GM19025 (cell line): Measurements from ENCODE around the gene BBS2.
"Not testable (repeated sequence)": the region's sequence is repeated elsewhere in the genome, so short reads cannot be mapped to it uniquely, and the experiment has no call there.

Source experiments
- ATAC-seq: cut with Tn5 transposase; IDR thresholded peaks from one replicate; pipeline ENCODE4 v1.9.1; 2021; ENCODE audit warnings: mild to moderate bottlenecking, low read depth, moderate library complexity; ENCODE audit not compliant: unreplicated experiment

Gene BBS2

DNA sequence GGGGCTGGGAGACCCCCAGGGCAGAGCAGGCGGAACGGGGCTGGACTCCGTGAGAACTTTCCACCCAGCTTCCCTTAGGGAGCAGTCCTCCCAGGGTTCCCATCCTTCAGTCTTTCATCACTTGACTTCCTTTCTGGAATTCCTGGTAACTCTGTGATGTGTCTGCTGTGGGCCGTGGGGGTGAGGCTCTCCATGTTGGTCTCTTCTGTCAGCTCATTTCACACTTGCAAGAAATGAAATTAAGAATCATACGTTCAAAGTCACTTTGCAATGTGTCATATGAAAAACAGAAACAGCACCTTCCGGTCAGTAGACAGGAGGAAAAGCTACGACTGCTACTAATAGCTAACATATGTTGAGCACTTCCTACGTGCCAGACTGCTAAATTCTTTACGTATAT, 5.4 kb upstream of the BBS2 start:
- no peak for ATAC-seq

DNA sequence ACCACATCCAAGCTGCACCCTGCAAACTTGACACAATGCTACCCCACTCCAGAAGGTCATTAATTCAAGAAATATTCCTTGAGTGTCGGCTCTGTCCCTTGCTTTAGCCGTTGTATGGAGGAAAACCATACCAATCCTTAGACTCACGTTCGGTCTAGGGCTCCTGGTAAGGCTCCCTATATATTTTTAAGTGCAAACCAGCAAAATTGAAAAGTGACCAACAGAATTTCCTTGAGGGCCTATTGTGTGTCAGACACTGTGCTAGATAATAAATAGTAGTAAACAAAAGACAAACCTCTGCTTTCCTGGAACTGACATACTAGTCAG, 390 bp upstream of the BBS2 start:
- no peak for ATAC-seq

DNA sequence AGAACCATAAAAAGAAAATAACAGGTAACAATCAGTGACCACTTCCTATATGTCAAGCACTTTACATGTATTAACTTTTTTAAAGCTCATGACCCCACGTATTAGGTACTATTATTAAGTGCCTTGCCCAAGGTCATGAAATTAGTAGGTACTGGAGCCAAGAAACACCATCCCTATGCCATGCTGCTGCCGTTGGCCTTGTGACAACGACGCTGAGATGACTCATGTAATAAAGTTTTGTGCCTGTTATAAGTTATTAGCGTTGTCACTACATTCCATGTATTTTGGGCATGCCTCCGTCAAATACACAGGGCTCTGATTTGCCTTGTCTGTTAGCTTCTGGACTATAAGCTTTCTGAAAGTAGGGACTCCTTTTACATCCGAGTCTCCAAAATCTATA, 1.4 kb downstream of the BBS2 start:
- ATAC-seq: no peak

DNA sequence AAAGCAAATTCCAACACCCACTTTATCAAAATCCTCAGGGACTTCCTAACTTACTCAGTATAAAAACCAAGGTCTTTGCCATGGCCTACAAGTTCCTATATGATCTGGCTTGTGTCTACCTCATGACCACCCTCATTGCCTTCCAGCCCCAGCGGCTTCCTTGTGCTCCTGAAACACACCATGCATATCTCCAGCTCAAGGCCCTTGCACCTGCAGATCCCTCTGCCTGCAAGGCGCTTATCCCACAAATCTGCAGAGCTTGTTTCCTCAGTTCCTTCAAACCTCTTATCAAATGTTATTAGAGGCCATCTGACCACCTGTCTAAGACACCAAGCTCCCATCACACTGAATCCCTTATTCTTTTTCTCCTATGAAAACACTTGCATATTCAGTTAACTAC, 2.6 kb downstream of the BBS2 start:
- ATAC-seq: no peak

DNA sequence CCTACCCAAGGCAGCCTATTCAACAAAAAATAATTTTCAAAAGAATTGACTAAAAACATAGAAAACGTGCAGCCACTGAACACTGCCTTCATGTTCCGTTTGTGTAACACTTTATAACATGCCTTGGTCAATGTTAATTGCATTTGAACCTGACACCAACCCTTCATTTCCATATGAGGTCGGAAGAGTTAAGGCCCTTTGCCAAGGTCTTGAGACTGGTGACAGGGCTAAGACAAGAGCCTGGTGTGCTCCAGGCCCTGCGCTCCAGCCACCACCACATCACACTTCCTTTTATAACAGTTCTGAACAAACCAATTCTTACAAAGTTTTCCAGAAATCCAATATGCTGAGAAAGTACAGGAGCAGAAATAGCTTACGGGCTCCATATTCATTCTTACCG, 4.2 kb downstream of the BBS2 start:
- no peak for ATAC-seq

DNA sequence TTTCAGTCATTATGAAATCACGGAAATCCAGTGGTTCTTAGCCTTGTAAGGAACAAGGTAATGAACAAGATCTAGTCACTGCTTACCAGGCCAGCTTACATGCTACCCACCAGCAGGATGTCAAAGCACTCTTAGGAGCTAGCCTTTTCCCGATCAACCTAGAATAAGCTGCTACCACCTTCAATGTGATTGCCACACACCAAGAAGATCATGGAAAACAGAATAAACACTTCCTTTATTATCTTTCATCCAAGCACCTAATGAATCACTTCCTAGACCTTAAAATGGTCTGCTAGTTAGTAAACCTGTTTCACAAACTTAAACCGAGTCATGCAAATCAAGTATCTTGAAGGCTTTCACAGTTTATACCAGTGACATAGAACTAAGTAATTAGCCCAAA, 5.0 kb downstream of the BBS2 start:
- ATAC-seq: no peak

DNA sequence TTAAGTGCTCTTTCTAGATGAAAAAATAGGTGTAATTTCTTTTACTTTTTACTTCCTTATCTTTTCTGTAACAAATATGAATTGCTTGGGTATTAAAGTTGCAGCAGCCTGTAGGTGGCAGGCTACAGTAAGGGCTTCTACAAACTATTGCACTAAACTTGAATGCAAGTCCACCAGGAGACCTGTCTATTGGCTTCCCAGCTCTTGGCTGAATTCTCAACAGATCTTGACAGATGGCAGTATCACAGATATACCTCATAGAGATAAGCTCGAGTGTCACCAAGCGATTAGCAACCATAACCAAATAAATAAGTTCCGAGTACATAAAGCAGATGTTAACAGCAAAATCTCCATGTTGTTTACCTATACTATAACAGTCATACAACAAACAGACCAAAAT, 5.9 kb downstream of the BBS2 start:
- ATAC-seq: no peak

DNA sequence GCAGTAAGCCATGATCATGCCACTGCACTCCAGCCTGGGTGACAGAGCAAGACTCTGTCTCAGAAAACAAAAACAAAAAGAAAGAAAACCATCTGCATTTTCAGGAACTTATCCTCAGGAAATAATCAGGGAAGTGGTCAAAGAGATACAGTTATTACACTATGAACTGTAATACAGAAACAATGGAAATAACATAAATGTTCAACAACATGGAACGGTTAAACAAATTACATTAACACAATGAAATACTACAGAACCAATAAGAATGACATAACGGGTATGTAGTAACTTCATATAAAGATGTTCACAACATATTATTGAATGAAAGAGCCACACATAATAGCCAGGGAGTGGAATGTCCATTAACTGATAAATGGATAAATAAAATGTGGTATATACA, 6.7 kb downstream of the BBS2 start:
- no peak for ATAC-seq

DNA sequence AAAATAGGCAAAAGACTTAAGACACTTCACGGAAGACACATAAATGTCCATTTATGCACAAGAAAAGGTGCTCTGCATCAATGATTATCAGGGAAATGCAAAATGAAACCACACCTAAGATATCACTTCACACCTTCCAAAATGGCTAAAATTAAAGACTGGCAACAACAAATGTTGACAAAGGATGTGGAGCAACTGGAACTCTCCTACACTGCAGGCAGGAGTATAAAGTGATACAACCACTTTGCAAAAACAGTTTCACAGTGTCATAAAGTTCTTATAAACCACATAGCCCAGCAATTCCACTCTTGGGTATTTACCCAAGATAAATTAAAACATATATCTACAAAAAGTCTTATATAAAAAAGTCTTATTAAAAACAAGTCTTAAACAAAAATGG, 7.8 kb downstream of the BBS2 start:
- no peak for ATAC-seq

DNA sequence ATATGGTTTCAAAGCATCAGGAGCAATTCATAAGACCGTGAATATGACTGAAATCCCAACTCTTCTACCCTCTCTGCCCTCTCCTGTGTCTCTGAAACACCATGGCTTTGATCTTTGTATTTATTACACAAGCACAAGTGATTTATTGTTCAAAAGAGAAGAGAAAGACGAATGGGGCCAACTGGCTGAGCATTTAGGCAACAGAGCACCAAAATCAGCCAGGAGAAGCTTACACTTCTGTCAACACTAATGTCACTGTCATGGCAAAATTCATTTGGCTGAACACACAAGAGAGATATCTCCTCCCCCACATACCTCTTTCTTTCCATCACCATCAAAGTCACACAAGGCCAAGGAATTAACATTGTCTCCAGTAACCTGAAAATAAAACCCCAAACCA, 9.3 kb downstream of the BBS2 start:
- ATAC-seq: no peak

DNA sequence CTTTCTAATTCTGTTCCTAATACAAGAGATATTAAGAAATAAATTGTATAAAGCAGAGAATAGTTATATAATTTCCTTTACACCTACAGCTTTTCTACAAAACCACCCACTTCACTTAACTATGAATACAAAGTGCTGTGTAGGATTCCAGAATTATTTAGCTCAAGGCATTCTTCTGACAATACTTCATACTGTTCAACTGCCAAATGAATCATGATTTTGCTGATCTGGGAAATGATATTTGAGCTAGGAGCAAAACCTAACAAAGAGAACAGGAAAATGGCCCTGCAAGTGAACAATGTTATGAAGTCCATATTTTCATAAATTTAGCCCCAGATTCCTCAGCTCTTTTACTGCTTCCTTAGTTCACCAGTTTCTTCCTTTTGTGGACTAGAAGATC, 12.9 kb downstream of the BBS2 start:
- no peak for ATAC-seq

DNA sequence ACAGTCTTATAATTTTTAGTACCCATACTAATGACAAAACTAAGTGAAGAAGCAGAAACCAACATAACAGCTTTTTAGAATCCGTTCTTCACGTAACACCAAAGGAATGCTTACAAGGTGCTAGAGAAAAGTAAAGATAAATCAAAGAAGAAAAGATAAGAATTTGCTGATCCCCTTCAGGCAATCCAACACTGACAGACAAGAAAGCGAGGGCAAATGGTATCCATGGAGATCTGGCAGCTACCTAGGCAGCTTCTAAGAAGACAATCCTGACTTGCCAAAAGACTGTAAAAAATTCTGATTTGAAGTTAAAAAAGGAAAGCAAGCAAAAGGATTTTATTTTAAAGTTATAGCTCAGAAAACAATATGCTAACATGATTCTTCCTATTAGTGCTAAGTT, 14.6 kb downstream of the BBS2 start:
- ATAC-seq: no peak

DNA sequence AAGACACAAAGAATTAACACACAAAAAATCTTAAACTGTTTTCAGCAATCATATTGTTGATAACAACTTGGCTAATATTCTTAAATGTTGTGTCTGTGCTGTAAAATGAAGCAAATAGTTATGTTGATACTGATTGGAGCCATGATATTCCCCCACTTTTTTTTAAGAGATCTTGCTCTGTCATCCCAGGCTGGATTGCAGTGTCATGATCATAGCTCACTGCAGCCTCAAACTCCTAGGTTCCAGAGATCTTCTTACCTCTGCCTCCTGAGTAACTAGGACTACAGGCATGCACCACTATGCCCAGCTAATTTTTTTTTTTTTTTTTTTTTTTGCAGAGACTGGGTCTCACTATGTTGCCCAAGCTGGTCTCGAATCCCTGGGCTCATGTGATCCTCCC, 26.0 kb downstream of the BBS2 start:
- no peak for ATAC-seq

DNA sequence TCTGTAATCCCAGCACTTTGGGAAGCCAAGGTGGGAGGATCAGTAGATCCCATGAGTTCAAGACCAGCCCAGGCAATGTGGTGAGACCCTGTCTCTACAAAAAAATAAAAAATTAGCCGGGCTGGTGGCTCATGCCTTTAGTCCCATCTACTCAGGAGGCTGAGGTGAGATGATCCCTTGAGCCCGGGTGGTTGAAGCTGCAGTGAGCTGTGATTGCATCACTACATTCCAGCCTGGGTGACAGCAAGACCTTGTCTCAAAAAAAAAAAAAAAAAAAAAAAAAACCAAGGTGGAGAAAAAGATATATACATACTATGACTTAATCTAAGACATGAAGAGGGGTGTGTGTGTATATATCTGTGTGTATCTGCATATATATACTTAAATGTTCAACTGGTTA, 26.7 kb downstream of the BBS2 start:
- ATAC-seq: no peak

DNA sequence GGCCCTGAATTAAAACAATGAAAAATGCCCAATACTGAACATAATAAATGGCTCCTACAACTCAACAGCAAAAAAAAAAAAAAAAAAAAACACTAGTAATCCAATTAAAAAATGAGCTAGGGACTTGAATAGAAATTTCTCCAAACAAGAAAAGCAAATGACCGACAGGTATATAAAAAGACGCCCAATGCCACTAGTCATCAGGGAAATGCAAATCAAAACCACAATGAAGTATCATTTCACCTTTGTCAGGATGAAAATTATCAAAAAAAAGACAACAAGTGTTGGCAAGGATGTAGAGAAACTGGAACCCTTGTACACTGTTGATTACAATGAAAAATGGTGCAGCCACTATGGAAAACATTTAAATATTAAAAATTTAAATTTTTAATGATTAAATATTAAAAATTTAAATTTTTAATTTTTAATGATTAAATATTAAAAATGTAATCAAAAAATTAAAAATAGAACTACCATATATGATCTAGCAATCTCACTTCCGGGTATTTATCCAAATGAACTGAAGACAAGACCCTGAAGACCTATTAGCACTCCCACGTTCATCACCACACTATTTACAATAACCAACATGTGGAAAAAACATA, 28.1 kb downstream of the BBS2 start:
- ATAC-seq: no peak

DNA sequence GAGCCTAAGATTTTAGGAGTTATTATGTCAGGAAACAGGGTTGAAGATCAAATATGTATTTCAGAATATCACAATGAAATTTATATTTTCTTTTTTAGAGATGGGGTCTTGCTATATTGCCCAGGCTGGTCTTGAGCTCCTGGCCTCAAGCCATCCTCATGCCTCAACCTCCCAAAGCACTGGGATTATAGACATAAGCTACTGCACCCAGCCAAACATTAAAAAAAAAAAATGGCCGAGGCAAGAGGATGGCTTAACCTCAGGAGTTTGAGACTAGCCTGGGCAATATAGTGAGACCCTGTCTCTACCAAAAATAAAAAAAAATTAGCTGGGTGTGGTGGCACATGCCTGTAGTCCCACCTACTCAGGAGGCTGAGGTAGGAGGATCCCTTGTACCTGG, 31.0 kb downstream of the BBS2 start:
- not testable (repeated sequence) for ATAC-seq

DNA sequence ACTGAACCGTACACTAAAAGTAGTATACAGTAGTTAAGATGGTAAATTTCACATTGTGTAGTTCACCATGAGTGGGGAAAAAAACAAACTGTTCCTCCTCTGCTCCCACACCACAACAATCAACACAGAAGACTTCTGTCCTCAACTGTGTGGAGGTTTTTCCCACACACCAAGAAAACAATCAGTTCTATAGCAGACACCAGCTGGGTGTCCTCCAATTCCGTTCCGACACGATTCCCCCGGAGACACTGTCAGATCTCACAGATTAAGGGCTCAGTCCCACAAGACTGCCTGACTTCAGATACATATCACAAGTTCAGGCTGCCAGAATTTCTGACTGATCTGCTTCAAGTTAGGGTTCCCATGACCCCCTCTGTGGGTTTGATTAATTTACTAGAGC, 31.8 kb downstream of the BBS2 start:
- no peak for ATAC-seq

DNA sequence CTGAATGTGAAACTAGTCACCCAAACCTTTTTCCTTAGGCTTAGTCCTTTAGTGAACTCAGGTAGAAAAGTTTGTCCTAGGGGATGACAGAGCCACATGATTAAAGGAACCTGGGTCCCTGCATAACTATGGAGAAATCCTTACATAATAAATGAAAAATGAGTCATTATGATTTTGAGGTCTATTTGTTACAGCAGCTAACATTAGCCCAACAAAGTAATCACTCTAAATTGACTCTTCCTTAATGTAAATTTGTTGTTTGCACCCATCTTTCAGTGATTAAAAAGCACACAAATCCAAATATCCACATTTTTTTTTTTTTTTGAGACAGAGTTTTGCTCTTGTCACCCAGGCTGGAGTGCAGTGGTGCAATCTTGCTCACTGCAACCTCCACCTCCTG, 36.4 kb downstream of the BBS2 start:
- no peak for ATAC-seq

DNA sequence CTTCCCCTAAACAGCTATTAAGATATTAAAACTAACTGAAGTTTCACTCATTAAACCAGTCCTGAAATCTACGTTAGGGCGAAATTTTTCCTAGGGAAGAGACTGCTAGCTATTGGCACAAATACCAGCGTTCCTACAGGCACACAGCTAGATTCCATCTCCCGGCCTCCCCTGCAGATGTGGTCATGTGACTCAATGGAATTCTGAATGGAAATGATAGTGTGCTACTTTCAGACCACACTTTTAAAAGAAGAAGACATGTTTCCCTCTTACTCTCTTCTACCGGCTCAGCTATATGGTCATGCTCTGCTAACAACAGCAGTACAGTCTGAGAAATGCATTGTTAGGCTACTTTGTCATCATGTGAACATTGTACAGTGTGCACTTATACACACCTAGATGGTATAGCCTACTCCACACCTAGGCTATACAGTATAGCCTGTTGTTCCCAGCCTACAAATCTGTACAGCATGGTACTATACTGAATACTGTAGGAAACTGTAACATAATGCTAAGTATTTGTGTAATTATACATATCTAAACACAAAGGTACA, 37.1 kb downstream of the BBS2 start:
- ATAC-seq: no peak

DNA sequence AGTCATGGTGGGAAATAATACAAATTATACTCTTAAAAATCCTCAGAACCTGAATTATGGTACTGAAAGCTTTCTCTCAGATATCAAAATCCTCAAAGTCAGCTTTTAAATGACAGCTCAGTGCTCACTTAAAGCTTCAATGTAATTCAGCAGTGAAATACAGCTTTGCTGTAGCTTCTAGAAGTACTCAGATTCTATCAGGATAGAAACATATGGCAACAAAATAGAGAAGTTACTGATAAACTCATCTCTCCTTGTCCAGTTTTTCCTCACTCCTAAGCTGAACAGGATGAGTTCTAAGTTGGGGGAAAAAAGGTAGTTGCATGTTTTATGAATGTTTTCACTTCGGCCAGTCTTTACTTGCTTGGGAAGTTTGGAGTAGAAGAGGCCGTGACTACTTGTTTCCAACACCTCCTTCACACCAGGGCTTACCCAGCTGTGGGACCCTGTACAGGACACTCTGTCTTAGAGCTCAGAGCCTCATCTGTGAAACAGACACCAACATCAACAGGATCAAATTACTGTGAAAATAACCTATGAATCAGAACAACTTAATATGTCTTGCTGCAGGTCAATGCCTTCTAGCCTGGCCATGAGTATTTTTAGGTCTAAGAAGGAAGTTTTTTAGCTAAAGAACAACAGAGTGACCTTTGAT, 38.2 kb downstream of the BBS2 start:
- ATAC-seq: no peak

DNA sequence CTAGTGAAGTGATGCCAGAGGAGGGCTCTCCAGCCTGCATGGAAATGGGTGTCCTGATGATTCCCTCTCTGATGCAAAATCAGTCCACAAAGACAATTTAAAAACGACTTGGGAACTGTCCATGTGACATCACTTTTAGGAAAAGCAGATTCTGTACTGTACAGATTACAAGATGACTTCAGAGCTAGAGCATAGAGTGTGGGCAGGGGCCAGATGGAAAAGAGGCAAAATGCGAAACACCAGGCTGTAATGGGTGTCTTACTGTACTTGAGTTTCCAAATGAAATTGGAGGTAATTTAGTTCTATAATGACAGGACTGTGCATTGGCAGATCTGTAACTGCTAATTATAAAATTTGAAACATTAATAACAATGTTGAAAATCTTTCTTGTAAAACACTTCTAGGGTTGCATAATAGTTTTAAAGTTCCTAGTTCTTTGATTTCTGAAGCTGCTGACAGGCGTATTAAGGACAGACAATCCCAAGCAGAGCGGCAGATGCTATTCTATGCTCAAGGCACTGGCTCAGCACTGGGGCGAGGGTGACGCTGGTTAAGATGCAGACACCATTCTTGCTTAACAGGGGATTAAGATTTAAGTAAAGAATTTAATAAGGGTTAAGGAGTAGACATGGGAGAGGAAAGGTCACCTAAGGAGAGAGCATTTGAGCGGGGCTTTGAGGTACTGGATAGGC, 38.9 kb downstream of the BBS2 start:
- ATAC-seq: no peak

DNA sequence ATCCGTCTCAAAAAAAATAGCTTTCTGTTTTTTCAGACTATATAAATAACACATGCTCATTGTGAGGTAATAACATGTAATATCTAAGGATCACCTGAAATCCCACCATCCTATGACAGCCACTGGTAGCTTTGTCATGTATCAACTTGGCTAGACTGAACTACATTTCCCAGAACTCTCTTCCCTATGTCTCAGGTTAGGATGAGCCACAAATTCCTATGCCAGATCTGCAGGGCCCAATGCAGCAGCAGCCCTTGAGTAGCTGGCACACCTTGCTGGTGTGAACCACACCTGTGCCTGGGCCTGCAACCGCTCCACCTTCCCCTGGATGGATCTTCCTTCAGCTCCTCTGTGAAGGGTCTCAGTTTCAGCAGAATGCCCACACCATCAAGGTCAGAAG, 40.4 kb downstream of the BBS2 start:
- no peak for ATAC-seq
